ENCODE data around the gene PLCG1. TPM values are rescaled to one million over a fixed set of nuclear protein-coding genes. Genes with fewer than 3 reads are reported as not detected.
A peak's percentile ranks its signal among the peaks of the same experiment; 100 is the strongest.
"Not testable (repeated sequence)": the region's sequence is repeated elsewhere in the genome, so short reads cannot be mapped to it uniquely, and the experiment has no call there.

Gene PLCG1
- total RNA-seq, 1 donor from 2014 or later = 205 TPM

DNA sequence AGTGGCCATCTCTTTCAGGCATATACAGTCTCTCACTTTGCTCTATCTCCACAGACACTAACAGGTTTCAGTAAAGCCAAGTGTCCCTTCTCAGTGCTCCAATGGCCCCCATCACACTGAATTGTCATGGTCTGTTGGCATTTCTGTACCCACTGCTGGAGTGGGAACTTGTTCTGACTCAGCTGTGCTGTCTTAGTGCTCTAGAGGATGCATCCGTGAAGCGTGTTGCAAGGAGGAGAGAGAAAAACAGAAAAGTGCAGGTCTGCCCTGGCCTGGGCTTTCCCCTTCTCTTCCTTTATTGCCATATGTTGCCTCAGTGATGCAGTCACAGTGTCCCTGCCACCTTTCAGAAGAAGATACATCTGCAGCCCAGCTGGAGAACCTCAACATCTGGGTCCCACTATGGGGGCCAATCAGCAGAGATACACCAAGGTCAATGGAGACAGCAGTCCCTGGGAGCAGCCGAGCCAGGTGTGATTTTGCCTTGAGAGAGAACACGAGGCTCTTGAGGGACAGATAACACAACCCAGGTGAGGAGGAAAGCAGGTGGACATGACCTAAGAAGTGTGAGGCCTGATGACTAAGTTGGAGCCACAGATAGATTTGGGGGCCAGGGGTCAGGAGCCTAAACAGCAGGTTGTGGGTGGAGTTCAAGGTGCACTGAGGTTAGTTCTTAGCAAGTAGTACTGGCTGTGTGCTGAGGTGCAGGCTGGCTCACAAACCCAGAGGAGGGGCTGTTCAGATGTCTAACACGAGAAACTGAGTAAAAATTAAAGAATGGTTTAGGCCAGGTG, 5.6 kb upstream of the PLCG1 start:
- intact Hi-C loops (cut with micrococcal nuclease) = no loop called here
- Mint-ChIP-seq H3K27ac (peak overlapping the region; percentile 67), H3K4me3 (peak overlapping the region; percentile 12), H3K27me3 (ENCODE audit: insufficient read depth) (no peaks in the 10 kb centered on the region), H3K9me3 (no peaks in the 10 kb centered on the region), H3K4me1 (ENCODE audit: low read depth) (peaks cover 47% of the 10 kb centered on the region), H3K36me3 (ENCODE audit: low read depth) (peaks cover 13% of the 10 kb centered on the region)
- no peak for DNase-seq (ENCODE audit: low spot score)

DNA sequence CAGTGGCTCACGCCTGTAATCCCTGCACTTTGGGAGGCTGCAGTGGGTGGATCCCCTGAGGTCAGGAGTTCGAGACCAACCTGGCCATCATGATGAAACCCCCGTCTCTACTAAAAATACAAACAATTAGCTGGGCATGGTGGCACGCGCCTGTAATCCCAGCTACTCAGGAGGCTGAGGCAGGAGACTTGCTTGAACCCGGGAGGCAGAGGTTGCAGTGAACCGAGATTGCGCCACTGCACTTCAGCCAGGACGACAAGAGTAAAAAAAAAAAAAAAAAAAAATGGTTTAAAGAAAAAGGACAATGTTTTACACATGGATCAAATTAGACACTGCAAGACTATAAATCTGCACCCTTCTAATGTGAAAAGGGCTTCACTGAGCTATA, 5.0 kb upstream of the PLCG1 start:
- peaks cover 47% of the 10 kb centered on the region for H3K4me1 Mint-ChIP-seq (ENCODE audit: low read depth)
- DNase-seq (ENCODE audit: low spot score); H3K36me3 Mint-ChIP-seq (ENCODE audit: low read depth); H3K4me3 Mint-ChIP-seq; H3K9me3 Mint-ChIP-seq; H3K27me3 Mint-ChIP-seq (ENCODE audit: insufficient read depth); H3K27ac Mint-ChIP-seq; intact Hi-C loops (cut with micrococcal nuclease): not testable (repeated sequence)

DNA sequence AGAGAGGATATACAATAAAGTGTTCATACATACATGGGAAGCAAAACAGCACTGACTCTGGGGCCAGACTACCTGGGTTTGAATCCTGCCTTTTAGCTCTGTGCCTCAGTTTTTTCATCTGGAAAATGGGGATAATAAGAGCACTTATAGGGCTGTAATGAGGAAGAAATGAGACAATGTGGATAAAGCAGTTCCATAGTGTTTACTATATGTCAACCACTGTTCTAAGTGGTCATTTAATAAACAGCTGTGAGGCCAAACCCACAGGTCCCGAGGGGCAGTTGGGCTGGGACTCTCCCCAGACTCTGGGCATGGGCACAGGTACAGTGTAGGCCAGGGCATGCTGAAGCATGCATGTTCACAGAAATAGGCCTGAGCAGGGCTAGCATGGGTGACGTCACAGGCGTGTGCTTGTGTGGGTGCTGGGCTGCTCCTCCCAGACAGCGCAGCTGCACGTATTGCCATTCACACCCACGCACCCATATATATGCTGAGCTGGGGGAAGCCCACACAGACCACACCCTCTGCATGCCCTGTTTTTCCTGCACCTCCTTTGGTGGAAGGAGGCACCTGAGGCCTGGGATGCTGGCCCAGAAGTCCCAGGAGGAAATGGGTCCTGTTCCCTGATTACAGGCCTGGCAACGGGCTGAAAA, 3.5 kb upstream of the PLCG1 start:
- H3K4me1 Mint-ChIP-seq (ENCODE audit: low read depth) = peaks cover 50% of the 10 kb centered on the region
- peak; percentile 38 for DNase-seq (ENCODE audit: low spot score)
- peak overlapping the region; percentile 73 for H3K27ac Mint-ChIP-seq
- intact Hi-C loops (cut with micrococcal nuclease) = loop anchor here (1.0 kb wide), 1 partner anchor 166 kb away; no protein-coding TSS in a partner anchor
- no peak overlapping the region for H3K4me3 Mint-ChIP-seq
- H3K27me3 Mint-ChIP-seq (ENCODE audit: insufficient read depth) = no peaks in the 10 kb centered on the region
- no peaks in the 10 kb centered on the region for H3K9me3 Mint-ChIP-seq
- H3K36me3 Mint-ChIP-seq (ENCODE audit: low read depth) = peaks cover 9% of the 10 kb centered on the region

DNA sequence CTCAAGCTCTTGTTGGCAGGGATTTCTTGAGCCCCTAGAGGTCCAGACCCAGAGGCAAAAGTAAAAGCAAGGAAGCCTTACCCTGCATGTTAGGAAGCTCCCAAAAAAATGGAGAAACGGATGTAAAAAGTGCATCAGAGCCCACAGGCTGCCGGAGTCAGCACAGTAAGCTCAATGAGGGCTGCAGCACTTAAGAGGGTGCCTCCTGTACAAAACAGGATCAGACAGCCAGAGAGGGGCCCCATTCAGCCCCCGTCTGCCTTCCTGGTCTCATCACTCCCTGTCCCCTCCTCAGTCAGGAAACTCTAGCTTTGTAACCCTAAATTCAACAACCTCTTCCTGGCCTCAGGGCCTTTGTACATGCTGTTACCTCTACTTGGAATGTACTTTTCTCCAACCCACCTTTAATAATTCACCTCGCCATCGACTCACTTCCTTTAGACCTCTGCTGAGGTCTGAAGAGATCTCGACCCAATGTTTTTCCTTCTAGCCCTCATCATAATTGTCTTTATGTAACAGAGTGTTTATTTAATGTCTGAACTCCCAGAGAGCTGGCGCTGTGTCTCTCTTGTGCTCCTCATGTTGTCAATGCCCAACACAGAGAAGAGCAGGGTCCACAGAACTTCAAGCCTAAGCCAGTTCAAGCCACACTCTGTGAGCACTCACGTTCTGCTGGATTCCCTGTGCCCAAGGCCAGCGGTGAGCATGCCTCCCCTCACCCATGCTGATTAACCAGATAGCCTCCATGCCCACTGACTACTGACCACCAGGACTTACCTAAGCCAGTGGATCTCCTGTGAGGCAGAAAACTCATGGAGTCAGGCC, 2.8 kb upstream of the PLCG1 start:
- H3K4me1 Mint-ChIP-seq (ENCODE audit: low read depth) = peaks cover 58% of the 10 kb centered on the region
- peak overlapping the region; percentile 27 for H3K27ac Mint-ChIP-seq
- H3K9me3 Mint-ChIP-seq = no peaks in the 10 kb centered on the region
- no peak for DNase-seq (ENCODE audit: low spot score)
- peaks cover 12% of the 10 kb centered on the region for H3K36me3 Mint-ChIP-seq (ENCODE audit: low read depth)
- intact Hi-C loops (cut with micrococcal nuclease) = loop anchor here (1.0 to 5.0 kb wide), 5 partner anchors 38 to 298 kb away; partner anchors contain the start of gene LPIN3
- no peak overlapping the region for H3K4me3 Mint-ChIP-seq
- H3K27me3 Mint-ChIP-seq (ENCODE audit: insufficient read depth) = no peaks in the 10 kb centered on the region

DNA sequence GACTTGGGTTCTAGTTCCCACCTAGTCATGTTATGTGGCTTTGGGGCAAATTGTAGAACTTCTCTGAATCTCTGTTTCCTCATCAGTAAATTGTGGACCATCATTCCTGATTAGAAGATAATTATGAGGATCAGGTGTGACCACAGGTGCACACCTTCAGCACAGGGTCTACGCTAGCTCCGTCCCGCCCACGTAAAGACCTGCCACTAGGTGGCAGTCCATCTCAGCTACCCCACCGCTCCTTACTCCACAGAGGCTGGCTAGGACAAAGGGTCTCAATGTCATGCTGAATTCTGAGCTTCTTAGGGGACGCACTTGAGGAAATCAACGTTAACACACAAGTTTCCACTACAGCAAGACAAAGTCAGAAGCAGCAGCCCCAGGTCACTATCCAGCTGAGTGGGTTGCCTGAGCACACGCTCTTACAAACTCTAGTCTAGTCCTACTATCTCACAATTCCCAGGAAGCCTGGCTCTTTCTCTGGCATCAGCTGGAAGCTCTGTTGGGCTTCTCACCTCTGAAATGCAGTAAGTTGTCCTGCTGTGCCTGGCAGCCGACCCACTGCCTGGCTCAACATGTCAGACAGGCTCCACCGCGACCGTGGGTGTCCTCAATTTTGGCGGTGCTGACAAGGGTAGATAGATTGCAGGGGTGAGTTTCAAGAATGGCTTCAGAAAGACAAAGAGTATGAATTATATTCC, 2.0 kb upstream of the PLCG1 start:
- intact Hi-C loops (cut with micrococcal nuclease) = loop anchor here (1.0 to 5.0 kb wide), 4 partner anchors 37 to 297 kb away; partner anchors contain the start of gene LPIN3
- peak overlapping the region; percentile 91 for H3K27ac Mint-ChIP-seq
- H3K4me3 Mint-ChIP-seq = peak overlapping the region; percentile 83
- no peaks in the 10 kb centered on the region for H3K9me3 Mint-ChIP-seq
- H3K4me1 Mint-ChIP-seq (ENCODE audit: low read depth) = peaks cover 65% of the 10 kb centered on the region
- no peaks in the 10 kb centered on the region for H3K27me3 Mint-ChIP-seq (ENCODE audit: insufficient read depth)
- DNase-seq (ENCODE audit: low spot score) = peak; percentile 53
- peaks cover 16% of the 10 kb centered on the region for H3K36me3 Mint-ChIP-seq (ENCODE audit: low read depth)

DNA sequence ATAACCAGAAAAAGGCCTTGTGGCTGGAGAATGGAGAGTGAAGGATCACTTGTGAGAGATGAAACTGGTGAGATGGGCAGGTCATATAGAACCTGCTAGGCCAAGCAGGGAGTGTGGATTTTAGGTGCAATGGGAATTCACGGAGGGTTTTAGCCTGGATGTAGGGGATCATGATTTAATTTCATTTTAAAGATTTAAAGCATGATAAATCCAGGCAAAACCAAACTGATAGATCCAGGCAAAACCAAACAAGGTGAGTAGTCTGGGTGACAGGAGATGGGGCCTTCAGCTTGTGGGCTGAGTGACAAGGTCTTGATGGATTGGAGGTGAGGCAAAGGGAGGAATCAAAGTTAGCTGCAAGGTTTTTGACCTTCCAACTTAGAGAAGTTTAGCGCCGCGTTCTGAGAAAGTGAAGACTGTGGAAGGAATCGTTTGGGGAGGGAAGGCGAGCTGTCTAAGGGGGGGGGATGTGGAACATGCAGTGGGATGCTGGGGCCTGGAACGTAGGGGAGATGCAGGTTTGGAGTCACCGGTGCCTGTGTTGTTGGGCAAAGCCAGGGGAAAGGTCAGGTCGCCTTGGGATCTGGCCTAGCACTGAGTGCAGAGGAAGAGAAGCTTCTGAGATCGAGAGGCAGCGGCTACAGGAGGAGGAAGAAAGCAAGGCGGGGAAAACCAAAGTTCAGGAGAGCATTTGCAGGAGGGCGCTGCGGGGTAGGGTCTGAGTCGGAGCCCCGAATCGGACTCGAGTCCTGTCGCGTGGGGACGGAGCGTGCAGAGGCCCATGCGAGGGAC, 1.3 kb upstream of the PLCG1 start:
- H3K4me1 Mint-ChIP-seq (ENCODE audit: low read depth) = peaks cover 71% of the 10 kb centered on the region

DNA sequence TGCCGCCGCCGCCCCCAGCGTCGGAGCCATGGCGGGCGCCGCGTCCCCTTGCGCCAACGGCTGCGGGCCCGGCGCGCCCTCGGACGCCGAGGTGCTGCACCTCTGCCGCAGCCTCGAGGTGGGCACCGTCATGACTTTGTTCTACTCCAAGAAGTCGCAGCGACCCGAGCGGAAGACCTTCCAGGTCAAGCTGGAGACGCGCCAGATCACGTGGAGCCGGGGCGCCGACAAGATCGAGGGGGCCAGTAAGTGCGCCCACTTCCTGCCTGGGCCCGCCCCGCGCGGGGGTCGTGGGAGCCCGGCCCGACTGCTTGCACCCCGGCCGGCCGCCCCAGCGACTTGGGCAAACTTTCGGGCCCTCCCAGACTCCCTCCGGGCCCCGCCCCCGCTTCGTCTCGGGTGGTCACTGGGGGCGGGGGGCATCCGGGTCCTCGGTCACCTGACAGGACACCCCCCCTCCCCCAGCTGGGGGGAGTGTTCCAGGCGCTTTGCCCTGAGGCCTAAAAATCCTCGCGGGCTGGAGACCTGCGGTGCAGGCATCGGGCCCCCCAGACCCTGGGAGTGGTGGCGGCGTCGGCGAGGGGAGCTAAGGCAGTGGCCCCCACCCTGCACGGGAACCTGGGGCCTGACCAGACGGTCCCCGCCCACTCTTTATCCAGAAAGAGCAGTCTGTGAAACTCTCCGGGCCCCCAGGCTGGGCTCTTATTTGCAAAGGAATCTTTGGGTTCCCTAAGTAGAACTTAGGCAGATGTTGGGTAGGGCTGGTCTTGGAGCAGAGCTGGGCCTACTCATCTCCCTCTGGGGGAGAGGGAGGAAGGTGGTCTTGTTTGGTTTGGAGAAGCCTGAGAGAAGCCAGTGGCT, 501 bp downstream of the PLCG1 start:
- peaks cover 77% of the 10 kb centered on the region for H3K4me1 Mint-ChIP-seq (ENCODE audit: low read depth)

More for the DNA sequence above, 1.3 kb upstream of the PLCG1 start:
- H3K9me3 Mint-ChIP-seq = no peaks in the 10 kb centered on the region
- H3K27ac Mint-ChIP-seq = peak overlapping the region; percentile 91
- intact Hi-C loops (cut with micrococcal nuclease) = loop anchor here (1.0 to 5.0 kb wide), 6 partner anchors 36 to 557 kb away; partner anchors contain the start of genes LPIN3 and ZHX3
- H3K4me3 Mint-ChIP-seq = peak overlapping the region; percentile 83
- H3K27me3 Mint-ChIP-seq (ENCODE audit: insufficient read depth) = no peaks in the 10 kb centered on the region
- no peak for DNase-seq (ENCODE audit: low spot score)
- peaks cover 18% of the 10 kb centered on the region for H3K36me3 Mint-ChIP-seq (ENCODE audit: low read depth)

DNA sequence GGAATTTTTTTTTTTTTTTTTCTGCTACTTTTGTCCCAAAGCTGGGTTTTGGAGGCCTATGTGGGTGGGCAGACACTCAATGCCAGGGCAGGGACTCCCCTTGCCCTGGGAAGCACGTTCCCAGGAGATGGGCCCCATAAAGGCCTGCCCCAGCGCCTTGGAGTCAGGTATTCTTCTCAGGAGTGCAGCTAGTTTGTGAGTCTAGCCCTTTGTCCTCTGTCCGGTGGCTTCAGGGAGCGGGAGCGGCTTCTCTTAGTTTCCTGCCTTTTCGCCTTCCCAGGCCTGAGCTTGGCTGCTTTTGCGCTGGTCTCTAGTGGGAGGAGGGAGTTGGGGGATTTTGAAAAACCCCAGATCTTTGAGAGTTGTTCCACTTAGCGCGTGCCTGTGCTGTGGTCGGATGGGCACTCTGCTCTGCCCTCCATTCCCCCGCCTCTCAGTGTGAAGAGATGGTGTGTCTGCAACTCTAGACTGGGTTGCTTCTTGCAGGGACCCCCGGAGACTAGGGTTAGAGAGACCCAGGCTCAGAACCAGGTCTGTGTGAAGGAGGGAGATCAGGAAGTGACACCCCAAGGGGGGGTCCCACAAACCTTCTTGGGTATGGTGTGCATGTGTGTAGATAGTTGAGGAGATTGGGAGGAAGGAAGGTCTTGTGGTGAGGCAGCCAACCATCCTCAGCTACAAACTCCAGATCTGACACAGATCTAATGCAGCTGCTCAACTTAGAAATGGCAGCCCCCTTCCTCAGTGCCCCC, 1.3 kb downstream of the PLCG1 start:
- peaks cover 80% of the 10 kb centered on the region for H3K4me1 Mint-ChIP-seq (ENCODE audit: low read depth)
- peak overlapping the region; percentile 90 for H3K27ac Mint-ChIP-seq
- intact Hi-C loops (cut with micrococcal nuclease) = loop anchor here (1.0 to 5.0 kb wide), 7 partner anchors 19 to 480 kb away; partner anchors contain the start of genes CHD6 and TOP1
- H3K9me3 Mint-ChIP-seq = no peaks in the 10 kb centered on the region
- peaks cover 21% of the 10 kb centered on the region for H3K36me3 Mint-ChIP-seq (ENCODE audit: low read depth)
- H3K4me3 Mint-ChIP-seq = peak overlapping the region; percentile 95
- H3K27me3 Mint-ChIP-seq (ENCODE audit: insufficient read depth) = no peaks in the 10 kb centered on the region
- DNase-seq (ENCODE audit: low spot score) = peak; percentile 37

More for the DNA sequence above, 501 bp downstream of the PLCG1 start:
- intact Hi-C loops (cut with micrococcal nuclease) = loop anchor here (1.0 to 5.0 kb wide), 5 partner anchors 34 to 555 kb away; partner anchors contain the start of genes CHD6 and TOP1
- Mint-ChIP-seq H3K27me3 (ENCODE audit: insufficient read depth) (no peaks in the 10 kb centered on the region), H3K27ac (peak overlapping the region; percentile 90), H3K4me3 (peak overlapping the region; percentile 95), H3K36me3 (ENCODE audit: low read depth) (peaks cover 18% of the 10 kb centered on the region), H3K9me3 (no peaks in the 10 kb centered on the region)
- DNase-seq (ENCODE audit: low spot score) = peak; percentile 63

DNA sequence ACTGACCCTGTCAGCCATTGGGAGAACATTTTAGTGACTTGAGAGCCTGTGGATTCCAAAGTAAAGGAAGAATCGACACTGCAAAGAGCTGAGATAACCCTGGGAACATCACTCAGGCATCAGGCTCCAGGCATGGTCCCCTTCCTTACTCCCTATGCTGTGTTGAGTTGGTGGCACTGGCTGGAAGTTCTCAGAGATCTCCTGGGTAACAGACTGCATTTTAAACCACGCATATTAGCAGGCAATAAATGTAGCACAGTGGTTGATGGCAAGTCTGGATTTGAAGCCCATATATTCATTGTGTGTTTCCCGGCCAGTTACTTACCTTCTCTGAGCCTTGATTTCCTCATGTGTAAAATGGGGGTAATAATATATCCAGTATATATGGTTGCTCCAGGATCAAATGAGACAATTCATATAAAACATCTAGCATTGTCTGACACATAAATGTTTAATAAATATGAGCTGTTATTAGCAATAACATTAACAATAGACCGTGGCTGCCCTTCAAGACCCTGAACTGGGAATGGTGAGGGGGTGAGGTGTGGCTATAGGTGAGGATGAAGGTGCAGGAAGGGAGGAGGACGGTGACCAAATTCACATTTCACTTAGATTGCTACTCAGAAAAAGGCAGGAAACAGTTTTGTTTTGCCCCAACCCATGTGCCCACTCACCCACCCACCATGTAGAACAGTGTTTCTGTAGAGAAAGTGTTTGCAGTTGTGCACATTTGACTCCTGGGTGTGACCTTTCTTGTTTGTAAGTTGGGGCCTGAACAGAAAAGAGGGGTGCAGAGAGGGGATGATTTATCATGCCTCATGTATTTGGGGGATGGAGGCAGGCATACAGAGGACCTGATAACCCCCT, 2.1 kb downstream of the PLCG1 start:
- H3K27ac Mint-ChIP-seq = peak overlapping the region; percentile 90
- no peaks in the 10 kb centered on the region for H3K9me3 Mint-ChIP-seq
- DNase-seq (ENCODE audit: low spot score) = no peak
- H3K4me1 Mint-ChIP-seq (ENCODE audit: low read depth) = peaks cover 80% of the 10 kb centered on the region
- no peaks in the 10 kb centered on the region for H3K27me3 Mint-ChIP-seq (ENCODE audit: insufficient read depth)
- peaks cover 24% of the 10 kb centered on the region for H3K36me3 Mint-ChIP-seq (ENCODE audit: low read depth)
- H3K4me3 Mint-ChIP-seq = peak overlapping the region; percentile 95
- intact Hi-C loops (cut with micrococcal nuclease) = loop anchor here (1.0 to 5.0 kb wide), 6 partner anchors 18 to 479 kb away; partner anchors contain the start of gene CHD6

Measured in activated T-helper 1 cell treated with anti-CD3 and anti-CD28 coated beads, Interleukin-12 subunit alpha, Interleukin-12 subunit beta, Interleukin-2, Interleukin-4 antibody, amounts not matched to agents 30 ng/mL and 10 ng/mL and 1 ng/mL, durations not matched to agents 14 hours and 24 hours and 36 hours (primary cell).